Upper lobe of right lung (tissue), 1 donor: ENCODE results near the gene SARM1. TPM values are rescaled to one million over a fixed set of nuclear protein-coding genes. Genes with fewer than 3 reads are reported as not detected.

Experiments used
- ATAC-seq: fragments of 200-7000 bp; cut with Tn5 transposase; one replicate; pipeline ENCODE4 v1.9.1; 2020; ENCODE audit warnings: mild to moderate bottlenecking, moderate library complexity
- DNase-seq: peaks from one replicate; pipeline ENCODE4 v3.0.0-alpha.2; 2020
- H3K27ac ChIP-seq: fragments of 200-600 bp; one replicate; pipeline ENCODE4 v1.8.0; 2022
- H3K27me3 ChIP-seq: fragments of 200-600 bp; one replicate; pipeline ENCODE4 v1.8.0; 2022; ENCODE audit warnings: mild to moderate bottlenecking
- H3K36me3 ChIP-seq: fragments of 200-600 bp; one replicate; pipeline ENCODE4 v1.8.0; 2022
- H3K4me1 ChIP-seq: fragments of 200-600 bp; one replicate; pipeline ENCODE4 v1.8.0; 2022
- H3K4me3 ChIP-seq: fragments of 200-600 bp; one replicate; pipeline ENCODE4 v1.8.0; 2022; ENCODE audit warnings: mild to moderate bottlenecking
- H3K9me3 ChIP-seq: fragments of 200-600 bp; one replicate; pipeline ENCODE4 v1.8.0; 2022
- intact Hi-C: fragments of 100-400 bp; cut with DNase I; formaldehyde crosslinking; loops from one replicate; pipeline ENCODE4 v1.11.0; 2022
- total RNA-seq: library from RNA; stranded (reverse); fragmentation: NEBNext Ultra II Directional; extraction: Animal tissue kit (Norgen Biotek cat#: 25700); gene quantifications from one replicate; pipeline ENCODE4 v1.2.1, GENCODE V29; 2021
- TF ChIP-seq, protein P1 (sequence below): fragments of 200-600 bp; IDR thresholded peaks from one replicate; pipeline ENCODE4 v1.8.0; 2022; ENCODE audit warnings: antibody characterized with exemption
- donor health status: DM: no; HTN: yes; CAD: no; lungs with severe emphysema.

Gene SARM1
- total RNA-seq, 1 donor from 2014 or later, result 14.4 TPM

GRCh38 chr17:28390984-28391383, 19.5 kb downstream of the SARM1 start:
- DNase-seq (no peak), ATAC-seq (no peak)
- Histone ChIP-seq H3K4me1 (no peaks in the 10 kb centered on the region), H3K4me3 (no peak overlapping the region), H3K27me3 (no peaks in the 10 kb centered on the region), H3K27ac (no peak overlapping the region), H3K36me3 (peaks cover 56% of the 10 kb centered on the region), H3K9me3 (no peaks in the 10 kb centered on the region)
- TF ChIP-seq, protein P1, sequence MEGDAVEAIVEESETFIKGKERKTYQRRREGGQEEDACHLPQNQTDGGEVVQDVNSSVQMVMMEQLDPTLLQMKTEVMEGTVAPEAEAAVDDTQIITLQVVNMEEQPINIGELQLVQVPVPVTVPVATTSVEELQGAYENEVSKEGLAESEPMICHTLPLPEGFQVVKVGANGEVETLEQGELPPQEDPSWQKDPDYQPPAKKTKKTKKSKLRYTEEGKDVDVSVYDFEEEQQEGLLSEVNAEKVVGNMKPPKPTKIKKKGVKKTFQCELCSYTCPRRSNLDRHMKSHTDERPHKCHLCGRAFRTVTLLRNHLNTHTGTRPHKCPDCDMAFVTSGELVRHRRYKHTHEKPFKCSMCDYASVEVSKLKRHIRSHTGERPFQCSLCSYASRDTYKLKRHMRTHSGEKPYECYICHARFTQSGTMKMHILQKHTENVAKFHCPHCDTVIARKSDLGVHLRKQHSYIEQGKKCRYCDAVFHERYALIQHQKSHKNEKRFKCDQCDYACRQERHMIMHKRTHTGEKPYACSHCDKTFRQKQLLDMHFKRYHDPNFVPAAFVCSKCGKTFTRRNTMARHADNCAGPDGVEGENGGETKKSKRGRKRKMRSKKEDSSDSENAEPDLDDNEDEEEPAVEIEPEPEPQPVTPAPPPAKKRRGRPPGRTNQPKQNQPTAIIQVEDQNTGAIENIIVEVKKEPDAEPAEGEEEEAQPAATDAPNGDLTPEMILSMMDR, result no peak
- intact Hi-C loops, result no loop called here

GRCh38 chr17:28391401-28391800, 19.9 kb downstream of the SARM1 start:
- DNase-seq (no peak), ATAC-seq (no peak)
- TF ChIP-seq, protein P1, result no peak
- Histone ChIP-seq H3K36me3 (peaks cover 57% of the 10 kb centered on the region), H3K4me3 (no peak overlapping the region), H3K27me3 (no peaks in the 10 kb centered on the region), H3K9me3 (no peaks in the 10 kb centered on the region), H3K27ac (no peak overlapping the region), H3K4me1 (no peaks in the 10 kb centered on the region)
- intact Hi-C loops, result no loop called here

GRCh38 chr17:28392491-28392890, 21.0 kb downstream of the SARM1 start:
- intact Hi-C loops, result no loop called here
- DNase-seq (no peak), ATAC-seq (no peak)
- H3K36me3 ChIP-seq, result peaks cover 57% of the 10 kb centered on the region
- H3K9me3 ChIP-seq, result no peaks in the 10 kb centered on the region
- no peaks in the 10 kb centered on the region for H3K27me3 ChIP-seq
- no peaks in the 10 kb centered on the region for H3K4me1 ChIP-seq
- no peak overlapping the region for H3K4me3 ChIP-seq
- H3K27ac ChIP-seq, result no peak overlapping the region
- TF ChIP-seq, protein P1, result no peak

- H3K36me3 ChIP-seq, result peaks cover 41% of the 10 kb centered on the region
- H3K27ac ChIP-seq, result no peak overlapping the region
- no peak overlapping the region for H3K4me3 ChIP-seq
- TF ChIP-seq, protein P1, result no peak
- DNase-seq (no peak), ATAC-seq (no peak)
- no peaks in the 10 kb centered on the region for H3K4me1 ChIP-seq
- no peaks in the 10 kb centered on the region for H3K9me3 ChIP-seq
- intact Hi-C loops, result no loop called here
- no peaks in the 10 kb centered on the region for H3K27me3 ChIP-seq
Measured at GRCh38 chr17:28394337-28395116, 23.0 kb downstream of the SARM1 start.

DNA sequence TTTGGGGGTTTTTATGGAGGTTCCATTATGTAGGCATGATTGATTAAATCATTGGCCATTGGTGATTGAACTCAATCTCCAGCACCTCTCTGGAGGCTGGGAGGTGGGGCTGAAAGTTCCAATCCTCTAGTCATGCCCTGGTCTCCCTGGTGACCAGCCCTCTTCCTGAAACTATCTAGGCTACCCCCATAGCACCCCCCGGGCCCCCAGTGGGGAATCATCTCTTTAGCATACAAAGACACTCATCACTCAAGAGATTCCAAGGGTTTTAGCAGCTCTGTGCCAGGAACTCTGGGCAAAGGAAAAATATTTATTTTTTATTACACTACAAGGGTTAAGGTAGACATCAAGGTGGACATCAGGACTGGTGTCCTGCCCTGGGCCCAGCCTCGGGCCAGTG, 23.9 kb downstream of the SARM1 start:
- peaks cover 37% of the 10 kb centered on the region for H3K36me3 ChIP-seq
- no peaks in the 10 kb centered on the region for H3K27me3 ChIP-seq
- no peak for DNase-seq
- TF ChIP-seq, protein P1, result no peak
- H3K4me3 ChIP-seq, result no peak overlapping the region
- ATAC-seq, result no peak
- no peak overlapping the region for H3K27ac ChIP-seq
- no peaks in the 10 kb centered on the region for H3K4me1 ChIP-seq
- intact Hi-C loops, result no loop called here
- no peaks in the 10 kb centered on the region for H3K9me3 ChIP-seq
